Measurements from ENCODE around the gene UGT2A3. TPM values are rescaled to one million over a fixed set of nuclear protein-coding genes. Genes with fewer than 3 reads are reported as not detected.
"Not testable (repeated sequence)": the region's sequence is repeated elsewhere in the genome, so short reads cannot be mapped to it uniquely, and the experiment has no call there.

The UGT2A3 gene
- total RNA-seq, 2 donors from 2014 or later, result not detected

- intact Hi-C loops (cut with DNase I); DNase-seq; ATAC-seq: not testable (repeated sequence)
These were observed 29.4 kb downstream of the UGT2A3 start for GRCh38 chr4:68922202-68922601.

GRCh38 chr4:68921051-68921450 lies 30.6 kb downstream of the UGT2A3 start:
- intact Hi-C loops (cut with DNase I), result no loop called here
- no peak for ATAC-seq
- DNase-seq, result no peak

GRCh38 chr4:68917016-68917415 lies 34.6 kb downstream of the UGT2A3 start:
- no peak for DNase-seq
- intact Hi-C loops (cut with DNase I), result no loop called here
- ATAC-seq, result no peak

- no peak for ATAC-seq
- no peak for DNase-seq
- intact Hi-C loops (cut with DNase I), result no loop called here
These were observed 38.8 kb downstream of the UGT2A3 start for GRCh38 chr4:68912807-68913206.

GRCh38 chr4:68909385-68909784 lies 42.2 kb downstream of the UGT2A3 start:
- no peak for DNase-seq
- ATAC-seq, result no peak
- intact Hi-C loops (cut with DNase I), result no loop called here

GRCh38 chr4:68907788-68908700 lies 43.6 kb downstream of the UGT2A3 start:
- ATAC-seq (no peak), DNase-seq (no peak)
- intact Hi-C loops (cut with DNase I), result no loop called here

GRCh38 chr4:68907245-68907644 lies 44.4 kb downstream of the UGT2A3 start:
- intact Hi-C loops (cut with DNase I), result no loop called here

GRCh38 chr4:68906780-68907137 lies 44.8 kb downstream of the UGT2A3 start:
- DNase-seq (no peak), ATAC-seq (peak in 1 of 2 donors; percentile 14)
- intact Hi-C loops (cut with DNase I), result no loop called here

More at GRCh38 chr4:68907245-68907644, 44.4 kb downstream of the UGT2A3 start:
- ATAC-seq (no peak), DNase-seq (no peak)

GRCh38 chr4:68905939-68906779 lies 45.4 kb downstream of the UGT2A3 start:
- DNase-seq, result no peak
- ATAC-seq, result peak in 1 of 2 donors; percentile 69
- intact Hi-C loops (cut with DNase I), result no loop called here

- no peak for DNase-seq
- intact Hi-C loops (cut with DNase I), result no loop called here
- no peak for ATAC-seq
These were observed 46.0 kb downstream of the UGT2A3 start for GRCh38 chr4:68905598-68905938.

GRCh38 chr4:68904786-68905185 lies 46.8 kb downstream of the UGT2A3 start:
- ATAC-seq (no peak), DNase-seq (no peak)
- intact Hi-C loops (cut with DNase I), result no loop called here

GRCh38 chr4:68896749-68897148 lies 54.9 kb downstream of the UGT2A3 start:
- intact Hi-C loops (cut with DNase I), result no loop called here

GRCh38 chr4:68895561-68896198 lies 55.9 kb downstream of the UGT2A3 start:
- no peak for DNase-seq
- no peak for ATAC-seq
- intact Hi-C loops (cut with DNase I), result no loop called here

More at GRCh38 chr4:68896749-68897148, 54.9 kb downstream of the UGT2A3 start:
- DNase-seq (no peak), ATAC-seq (no peak)

- DNase-seq (no peak), ATAC-seq (no peak)
- intact Hi-C loops (cut with DNase I), result no loop called here
These were observed 58.7 kb downstream of the UGT2A3 start for GRCh38 chr4:68892861-68893260.

GRCh38 chr4:68891678-68892077 lies 59.9 kb downstream of the UGT2A3 start:
- ATAC-seq (no peak), DNase-seq (no peak)

GRCh38 chr4:68885545-68885944 lies 66.1 kb downstream of the UGT2A3 start:
- no peak for DNase-seq
- intact Hi-C loops (cut with DNase I), result no loop called here

More at GRCh38 chr4:68891678-68892077, 59.9 kb downstream of the UGT2A3 start:
- intact Hi-C loops (cut with DNase I), result no loop called here

GRCh38 chr4:68883870-68884269 lies 67.7 kb downstream of the UGT2A3 start:
- ATAC-seq (no peak), DNase-seq (no peak)
- intact Hi-C loops (cut with DNase I), result no loop called here

More at GRCh38 chr4:68885545-68885944, 66.1 kb downstream of the UGT2A3 start:
- ATAC-seq, result no peak
